Measurements from ENCODE around the gene MBD3.

GRCh38 chr19:1613808-1614570 lies 21.3 kb upstream of the MBD3 start:
- TF ChIP-seq CTCF (IDR thresholded peaks at IDR 0.05) (no peak), POLR2A (IDR thresholded peaks at IDR 0.05) (no peak)

Measured in uterus (tissue), 2 donors.